GM18858 (cell line): ENCODE measurements around the gene DNAJC18.
"Not testable (repeated sequence)": the region's sequence is repeated elsewhere in the genome, so short reads cannot be mapped to it uniquely, and the experiment has no call there.

Source experiments
- ATAC-seq: cut with Tn5 transposase; IDR thresholded peaks from one replicate; pipeline ENCODE4 v1.9.1; 2021; ENCODE audit not compliant: unreplicated experiment

The DNAJC18 gene

GRCh38 chr5:139431706-139432105 is 7.6 kb downstream of the DNAJC18 start:
- ATAC-seq: no peak

DNA sequence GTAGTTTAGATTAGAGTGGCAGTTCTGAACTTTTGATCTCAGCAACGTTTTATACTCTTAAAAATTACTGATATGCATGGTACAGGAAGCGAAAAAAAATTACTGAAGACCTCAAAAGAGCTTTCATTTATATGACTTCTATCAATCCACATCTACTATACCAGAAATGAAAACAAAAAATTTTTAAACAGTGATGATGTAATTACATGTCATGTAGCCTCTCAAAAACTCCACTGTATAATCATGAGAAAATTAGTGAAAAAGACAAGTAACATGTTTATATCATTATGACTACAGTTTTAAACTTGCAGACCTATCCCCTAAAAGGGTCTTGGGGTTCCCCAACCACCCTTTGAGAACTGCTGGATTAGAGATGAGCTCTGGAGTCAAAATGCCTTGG is 9.3 kb downstream of the DNAJC18 start:
- ATAC-seq: no peak

DNA sequence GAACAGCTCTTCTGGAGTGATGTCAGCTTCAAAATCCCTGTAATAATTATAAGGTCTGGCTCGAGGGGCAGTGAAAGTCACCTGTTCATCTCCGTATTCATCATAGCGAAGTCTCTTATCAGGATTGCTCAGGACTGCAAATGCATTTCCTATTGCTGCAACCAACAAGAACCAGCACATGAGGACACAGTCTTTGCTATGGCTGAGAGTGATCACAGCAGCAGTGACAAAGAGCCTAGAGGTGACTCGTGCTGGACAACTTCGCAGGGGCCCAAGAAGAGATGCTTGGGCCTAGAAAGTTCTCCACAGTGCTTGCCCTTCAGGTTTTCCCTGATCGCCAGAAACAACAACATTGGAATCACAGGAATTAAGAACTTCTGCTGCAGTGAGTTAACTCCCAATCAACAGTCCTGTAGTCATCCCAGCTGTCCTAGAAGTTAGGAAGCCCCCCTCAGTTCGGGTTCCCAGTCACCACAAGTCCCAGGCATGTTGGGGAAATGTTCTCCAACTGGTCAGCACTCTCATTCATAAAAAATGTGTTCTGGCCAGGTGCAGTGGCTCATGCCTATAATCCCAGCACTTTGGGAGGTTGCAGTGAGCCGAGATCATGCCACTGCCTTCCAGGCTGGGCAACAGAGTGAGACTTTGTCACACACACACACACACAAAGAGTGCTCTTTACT is 13.0 kb downstream of the DNAJC18 start:
- no peak for ATAC-seq

- ATAC-seq: no peak
Observed at GRCh38 chr5:139425497-139425896, 13.8 kb downstream of the DNAJC18 start.

DNA sequence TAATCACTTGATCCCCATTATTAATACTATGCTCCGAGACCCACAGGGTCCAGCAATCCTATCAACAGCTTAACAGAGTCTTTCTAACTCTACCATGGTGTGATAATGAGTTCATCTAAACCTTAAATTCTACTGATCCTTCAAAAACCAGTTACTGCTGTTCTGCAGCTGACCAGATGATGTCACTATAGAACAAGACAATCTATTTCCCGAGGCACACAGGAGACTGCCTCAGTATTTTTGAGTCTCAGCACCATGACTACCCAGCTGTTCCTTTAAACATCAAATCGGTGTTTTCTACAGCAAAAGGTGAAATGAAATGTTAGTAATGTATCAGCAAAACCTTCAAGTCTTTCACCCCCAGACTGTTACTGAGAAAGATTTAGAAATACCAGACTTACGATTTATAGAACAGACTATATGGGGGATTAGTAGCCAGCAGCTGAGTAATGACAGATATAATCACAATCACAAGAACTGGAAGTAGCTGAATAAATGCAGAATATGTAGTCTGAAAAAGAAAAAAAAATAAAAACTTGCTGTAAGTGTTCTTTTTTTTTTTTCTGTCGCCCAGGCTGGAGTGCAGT is 16.9 kb downstream of the DNAJC18 start:
- no peak for ATAC-seq

DNA sequence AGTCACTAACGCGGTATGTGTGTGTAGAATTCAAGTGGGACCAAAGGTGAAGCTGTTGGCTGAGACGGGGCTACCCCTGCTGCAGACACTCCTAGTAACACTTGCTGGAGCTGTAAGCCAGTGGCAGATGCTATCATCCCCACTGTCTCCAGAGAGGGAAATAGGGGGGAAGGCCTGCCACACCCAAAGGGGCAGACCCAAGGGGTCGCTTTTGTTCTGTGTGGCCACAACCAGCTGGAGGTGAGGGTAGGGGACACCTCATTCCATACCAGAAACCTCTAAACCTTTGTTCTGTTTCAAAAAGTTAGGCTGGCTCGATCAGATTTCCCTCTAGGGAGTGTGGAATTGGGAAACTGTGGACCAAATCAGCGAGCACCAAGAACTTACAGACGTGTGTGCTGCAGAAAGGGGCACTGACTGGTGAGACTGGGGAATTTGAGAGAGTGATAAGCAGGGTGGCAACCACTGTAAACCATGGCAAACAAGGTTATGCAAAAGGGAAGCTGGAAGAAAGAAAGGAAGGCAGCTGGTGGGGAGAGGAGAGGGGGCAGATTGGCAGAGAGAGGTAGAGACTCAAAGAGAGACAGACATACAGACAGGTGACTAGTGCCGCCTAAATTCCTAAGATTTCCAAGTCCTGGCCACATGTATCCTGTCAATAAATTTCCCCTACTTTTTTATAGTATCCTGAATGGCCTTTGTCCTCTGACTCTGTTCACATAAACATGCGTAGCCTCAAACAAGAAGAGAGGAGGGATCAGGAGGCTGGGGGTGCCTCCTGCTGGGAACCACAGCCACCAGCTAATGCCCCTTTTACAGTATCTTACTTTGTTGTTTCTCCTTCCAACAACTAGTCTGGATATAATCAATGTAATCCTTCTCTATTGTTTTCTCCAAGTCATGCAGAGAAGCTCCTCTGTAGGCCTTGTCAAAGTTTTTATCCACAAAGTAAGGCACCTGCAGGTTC is 19.8 kb downstream of the DNAJC18 start:
- no peak for ATAC-seq

GRCh38 chr5:139418793-139419192 is 20.5 kb downstream of the DNAJC18 start:
- no peak for ATAC-seq

GRCh38 chr5:139417214-139417613 is 22.1 kb downstream of the DNAJC18 start:
- no peak for ATAC-seq

- no peak for ATAC-seq
Observed at GRCh38 chr5:139416651-139417050, 22.7 kb downstream of the DNAJC18 start.

- ATAC-seq: no peak
Observed at GRCh38 chr5:139415869-139416268, 23.5 kb downstream of the DNAJC18 start.

DNA sequence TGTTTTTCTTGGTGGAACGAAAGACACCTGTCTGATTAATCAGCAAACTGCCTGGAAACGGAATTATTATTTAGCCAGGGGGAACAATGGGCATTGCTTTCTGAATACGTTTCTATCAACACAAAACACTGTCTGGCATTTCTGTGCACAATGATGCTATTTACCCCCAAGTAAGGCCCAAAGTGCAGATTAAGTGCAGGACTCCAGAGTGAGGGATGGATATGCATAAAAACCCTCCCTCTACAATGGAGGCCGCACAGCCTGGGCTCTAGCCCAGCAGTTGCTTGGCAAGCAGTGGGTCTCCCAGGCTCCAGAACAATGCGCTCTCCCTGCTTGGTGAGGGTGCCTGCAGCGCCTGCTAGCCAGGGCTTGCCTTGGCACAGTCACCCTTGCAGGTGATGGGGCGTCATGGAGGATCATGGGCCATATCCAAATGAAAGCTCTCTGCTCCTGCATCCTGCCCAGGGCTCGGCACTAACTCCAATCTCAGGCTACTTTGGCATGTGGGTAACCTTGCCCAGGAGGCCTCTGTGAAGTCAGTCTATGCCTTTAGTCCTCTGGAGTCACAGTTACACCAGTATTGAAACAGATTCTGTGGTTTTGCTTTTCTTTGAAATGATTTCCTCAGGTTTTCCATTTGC is 24.0 kb downstream of the DNAJC18 start:
- ATAC-seq: no peak

- ATAC-seq: no peak
Observed at GRCh38 chr5:139414581-139415130, 24.7 kb downstream of the DNAJC18 start.

GRCh38 chr5:139413963-139414362 is 25.4 kb downstream of the DNAJC18 start:
- ATAC-seq: no peak

DNA sequence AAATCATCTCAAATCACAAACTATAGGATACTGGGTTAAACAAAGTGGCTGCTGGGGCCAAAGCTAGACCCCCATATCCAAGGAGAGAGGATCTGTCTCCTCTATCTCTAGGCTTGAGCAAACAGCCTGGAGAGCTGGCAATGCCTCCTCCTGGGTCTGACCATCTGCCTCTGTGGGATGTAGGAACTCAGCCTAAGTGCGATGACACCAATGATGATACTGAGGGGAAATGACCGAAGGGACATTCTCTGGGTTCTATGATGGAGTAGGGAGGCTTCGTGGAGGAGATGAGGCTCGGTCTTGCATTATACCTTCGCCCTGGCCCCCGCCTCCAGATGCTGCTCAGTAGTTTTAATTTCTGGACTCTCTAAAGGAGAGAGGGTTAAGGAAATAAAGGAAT is 26.2 kb downstream of the DNAJC18 start:
- no peak for ATAC-seq

- ATAC-seq: no peak
Observed at GRCh38 chr5:139410993-139411828, 28.1 kb downstream of the DNAJC18 start.

DNA sequence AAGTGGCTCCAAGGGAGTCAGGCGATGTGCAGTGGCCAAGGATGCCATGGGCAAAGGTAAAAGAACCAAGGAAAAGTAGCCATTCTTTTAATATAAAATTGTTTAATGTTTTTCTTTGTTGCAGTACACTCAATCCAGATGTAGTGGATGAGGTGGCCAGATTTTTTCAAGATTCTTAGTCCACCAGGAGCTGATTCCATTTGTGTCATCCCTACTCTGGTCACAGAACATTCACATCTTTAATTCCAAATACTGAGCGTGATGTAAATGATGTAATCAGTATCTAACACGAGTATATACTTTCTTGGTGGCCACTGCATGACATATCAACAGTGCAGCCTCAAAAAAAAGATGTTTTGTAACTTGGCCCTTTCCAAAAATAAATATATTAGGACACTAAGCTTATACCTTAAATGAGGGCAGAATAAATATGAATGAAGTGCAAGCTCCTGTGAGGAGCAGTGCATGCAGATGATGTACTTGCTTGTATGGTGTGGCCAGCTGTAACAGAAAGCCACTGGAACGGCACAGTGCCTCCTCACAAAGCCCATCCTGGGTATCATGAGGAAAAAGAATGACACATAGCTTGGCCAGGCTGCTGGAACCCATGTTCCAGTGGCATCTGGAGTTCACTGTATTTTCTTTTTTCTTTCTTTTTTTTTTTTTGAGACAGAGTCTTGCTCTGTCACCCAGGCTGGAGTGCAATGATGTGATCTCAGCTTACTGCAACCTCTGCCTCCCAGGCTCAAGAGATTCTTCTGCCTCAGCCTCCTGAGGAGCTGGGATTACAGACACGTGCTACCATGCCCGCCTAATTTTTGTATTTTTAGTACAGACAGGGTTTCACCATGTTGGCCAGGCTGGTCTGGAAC is 29.0 kb downstream of the DNAJC18 start:
- no peak for ATAC-seq

DNA sequence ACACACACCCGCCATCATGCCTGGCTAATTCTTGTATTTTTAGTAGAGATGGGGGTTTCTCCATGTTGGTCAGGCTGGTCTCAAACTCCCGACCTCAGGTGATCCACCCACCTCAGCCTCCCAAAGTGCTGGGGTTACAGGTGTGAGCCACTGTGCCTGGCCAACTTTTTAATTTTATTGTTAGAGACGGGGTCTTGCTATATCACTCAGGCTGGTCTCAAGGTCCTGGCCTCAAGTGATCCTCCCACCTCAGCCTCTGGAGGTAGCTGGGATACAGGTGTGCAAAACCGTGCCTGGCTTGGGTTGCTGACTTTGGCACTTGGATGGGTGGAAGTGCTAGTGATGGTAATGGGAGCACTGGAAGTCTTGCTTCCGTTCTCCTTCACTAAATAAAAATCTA is 30.2 kb downstream of the DNAJC18 start:
- ATAC-seq: not testable (repeated sequence)

DNA sequence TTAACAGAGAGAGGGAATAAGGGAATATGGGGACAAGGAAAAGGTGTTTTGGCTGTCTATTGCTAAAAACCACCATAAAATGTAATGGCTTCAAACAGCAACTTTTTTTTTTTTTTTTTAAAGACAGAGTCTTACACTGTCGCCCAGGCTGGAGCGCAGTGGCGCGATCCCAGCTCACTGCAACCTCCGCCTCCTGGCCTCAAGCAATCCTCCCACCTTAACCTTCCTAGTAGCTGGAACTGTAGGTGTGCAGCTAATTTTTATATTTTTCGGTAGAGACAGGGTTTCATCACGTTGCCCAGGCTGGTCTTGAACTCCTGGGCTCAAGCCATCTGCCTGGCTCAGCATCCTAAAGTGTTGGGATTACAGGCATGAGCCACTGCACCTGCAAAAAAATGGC is 31.1 kb downstream of the DNAJC18 start:
- no peak for ATAC-seq

- no peak for ATAC-seq
Observed at GRCh38 chr5:139407517-139407916, 31.8 kb downstream of the DNAJC18 start.
